GM23248 (cell line): ENCODE measurements around the gene NFKBIA.

ENCODE experiments used
- EZH2 ChIP-seq: fragments of 200-600 bp; sonication (generic); IDR thresholded peaks from 2 replicates; pipeline ENCODE4 v1.6.1; 2018; ENCODE audit warnings: antibody characterized with exemption, mild to moderate bottlenecking; ENCODE audit not compliant: insufficient read depth, poor library complexity, severe bottlenecking
- EZH2phosphoT487 ChIP-seq: fragments of 200-600 bp; sonication (generic); IDR thresholded peaks from 2 replicates; pipeline ENCODE4 v1.6.1; 2018; ENCODE audit warnings: antibody characterized with exemption, moderate library complexity, mild to moderate bottlenecking, low read depth; ENCODE audit not compliant: insufficient read depth

GRCh38 chr14:35416108-35416750, 11.7 kb upstream of the NFKBIA start:
- TF ChIP-seq EZH2 (no peak), EZH2phosphoT487 (no peak)
